Measurements from ENCODE around the gene TENM4.

The TENM4 gene

DNA sequence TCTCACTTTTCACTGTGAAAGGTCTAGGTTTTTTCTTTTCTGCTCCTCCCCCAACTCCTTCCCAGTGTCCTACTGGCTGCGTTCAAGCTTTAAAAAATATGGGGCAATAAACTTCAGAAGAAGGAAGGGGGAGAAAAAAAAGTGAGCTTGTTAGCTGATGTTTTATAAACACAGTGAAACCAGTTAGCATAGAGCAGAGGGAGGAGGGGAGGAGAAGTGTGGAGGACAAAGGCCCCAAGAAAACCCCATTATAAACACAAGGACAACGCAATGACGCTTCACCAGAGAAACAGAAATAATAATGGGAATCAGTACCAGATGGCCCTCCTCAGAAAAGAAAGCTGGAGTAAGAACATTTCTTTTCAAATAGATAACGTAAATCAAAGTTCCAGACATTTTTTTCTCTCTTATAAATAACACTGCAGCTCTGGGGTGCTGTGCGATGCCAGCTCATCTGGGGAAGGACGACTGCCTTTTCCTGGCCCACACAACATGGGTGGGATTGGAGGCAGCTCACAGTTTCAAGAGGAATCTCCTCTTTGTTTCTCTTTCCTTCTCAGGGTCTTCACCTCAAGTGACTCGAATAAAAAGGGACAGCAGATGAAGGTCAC is 630.8 kb downstream of the TENM4 start:
- no peak for DNase-seq (ENCODE audit: low spot score)

DNA sequence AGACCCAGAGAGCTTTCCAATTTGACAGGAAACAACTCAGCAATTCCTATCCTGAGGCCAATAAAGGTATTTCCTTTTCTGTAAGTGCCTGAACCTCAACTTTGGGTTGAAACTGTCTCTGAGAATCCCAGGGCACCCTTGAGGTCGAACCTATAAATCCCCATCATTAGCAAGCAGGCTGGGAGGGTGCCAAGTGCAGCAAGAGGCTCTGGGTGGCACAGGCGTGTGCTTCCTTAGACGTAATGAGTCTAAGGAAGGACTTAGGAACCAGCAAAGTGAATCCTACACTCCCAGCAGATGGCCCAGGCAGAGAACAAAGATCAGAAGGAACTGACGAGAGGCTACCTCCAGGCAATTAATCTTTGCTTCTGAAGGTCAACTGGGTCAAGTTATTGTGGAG is 631.9 kb downstream of the TENM4 start:
- no peak for DNase-seq (ENCODE audit: low spot score)

DNA sequence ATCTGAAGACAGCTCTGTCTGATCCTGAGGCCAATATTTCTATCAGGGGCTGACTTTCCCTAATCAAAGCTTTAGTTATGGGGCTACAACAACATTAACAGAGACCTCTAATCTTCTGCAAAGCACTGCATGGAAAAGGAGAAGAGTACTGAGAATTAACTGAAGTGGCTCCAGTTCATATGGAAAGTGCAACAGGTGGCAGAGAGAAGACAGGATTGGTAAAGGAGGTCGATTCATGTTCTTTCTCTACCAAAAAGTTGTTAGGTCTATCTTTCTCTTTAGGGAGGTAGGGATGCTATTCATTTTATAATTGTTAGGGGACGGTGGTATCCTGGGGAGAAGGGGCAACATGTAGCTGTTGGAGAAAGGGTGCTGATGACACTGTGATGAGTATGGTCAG is 633.5 kb downstream of the TENM4 start:
- DNase-seq (ENCODE audit: low spot score): no peak

DNA sequence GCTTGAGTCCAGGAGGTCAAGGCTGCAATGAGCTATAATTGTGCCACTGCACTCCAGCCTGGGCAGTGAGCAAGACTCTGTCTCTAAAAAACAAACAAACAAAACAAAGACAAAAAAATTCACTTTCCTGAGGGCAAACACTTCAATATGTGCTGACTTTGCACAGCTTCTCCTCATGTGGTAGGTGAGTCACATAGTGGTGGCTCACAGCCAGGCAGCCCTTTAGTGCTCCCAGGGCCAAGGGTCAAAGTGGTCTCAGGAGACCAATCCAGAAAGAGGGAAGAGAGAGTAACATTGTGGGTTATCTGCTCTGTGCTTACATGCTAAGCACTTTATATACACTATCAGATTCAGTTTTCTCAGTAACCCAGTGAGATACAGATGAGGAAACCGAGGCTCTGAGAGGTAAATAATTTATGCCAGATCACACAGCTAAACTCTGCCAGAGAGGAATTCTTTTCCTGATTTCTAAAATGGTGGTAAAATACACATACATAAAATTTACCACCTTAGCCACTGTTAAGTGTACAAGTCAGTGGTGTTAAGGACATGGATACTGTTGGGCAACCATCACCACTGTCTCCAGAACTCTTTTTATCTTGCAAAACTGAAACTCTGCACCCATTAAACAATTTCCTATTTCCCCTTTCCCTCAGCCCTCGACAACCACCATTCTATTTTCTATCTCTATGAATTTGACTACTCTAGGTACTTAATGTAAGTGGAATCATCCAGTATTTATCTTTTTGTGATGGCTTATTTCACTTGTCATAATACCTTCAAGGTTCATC is 634.4 kb downstream of the TENM4 start:
- DNase-seq (ENCODE audit: low spot score): no peak

DNA sequence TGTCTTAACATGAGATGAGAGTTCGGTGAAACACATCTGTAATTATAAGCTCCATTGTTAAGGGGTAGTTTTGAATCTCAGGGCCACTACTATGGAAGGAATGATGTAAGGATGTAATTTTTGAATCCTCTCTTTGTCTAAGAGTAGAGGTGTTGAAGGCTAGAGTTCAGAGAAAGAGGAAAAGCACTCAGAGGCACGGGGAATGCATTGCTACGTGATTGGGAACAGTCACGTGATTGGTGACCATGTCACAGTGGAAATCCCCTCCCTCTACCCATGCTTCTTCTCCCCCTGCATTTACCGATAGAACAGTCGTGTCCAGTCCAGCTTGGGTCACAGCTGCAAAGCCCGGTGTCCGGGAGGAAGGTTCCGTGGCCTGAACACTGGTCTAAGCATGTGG is 635.8 kb downstream of the TENM4 start:
- DNase-seq (ENCODE audit: low spot score): no peak

DNA sequence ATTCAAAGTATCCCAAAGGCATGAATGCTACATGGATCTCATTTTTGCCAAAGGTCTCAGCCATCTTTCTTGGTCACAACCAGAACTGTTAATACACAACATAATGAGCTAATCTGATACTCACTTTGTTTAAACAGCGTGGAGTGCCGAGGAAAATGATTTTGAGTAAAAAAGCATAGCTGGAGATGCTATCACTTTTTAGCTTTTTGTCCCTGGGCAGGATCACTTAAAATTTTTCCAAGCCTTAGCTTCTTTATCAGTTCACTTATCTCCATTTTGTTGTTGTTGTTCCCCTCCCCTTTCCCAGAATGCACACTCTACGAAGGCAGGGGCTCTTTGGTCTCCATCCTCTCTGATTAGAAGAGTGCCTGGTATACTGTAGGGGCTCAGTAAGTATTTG is 636.8 kb downstream of the TENM4 start:
- DNase-seq (ENCODE audit: low spot score): no peak

DNA sequence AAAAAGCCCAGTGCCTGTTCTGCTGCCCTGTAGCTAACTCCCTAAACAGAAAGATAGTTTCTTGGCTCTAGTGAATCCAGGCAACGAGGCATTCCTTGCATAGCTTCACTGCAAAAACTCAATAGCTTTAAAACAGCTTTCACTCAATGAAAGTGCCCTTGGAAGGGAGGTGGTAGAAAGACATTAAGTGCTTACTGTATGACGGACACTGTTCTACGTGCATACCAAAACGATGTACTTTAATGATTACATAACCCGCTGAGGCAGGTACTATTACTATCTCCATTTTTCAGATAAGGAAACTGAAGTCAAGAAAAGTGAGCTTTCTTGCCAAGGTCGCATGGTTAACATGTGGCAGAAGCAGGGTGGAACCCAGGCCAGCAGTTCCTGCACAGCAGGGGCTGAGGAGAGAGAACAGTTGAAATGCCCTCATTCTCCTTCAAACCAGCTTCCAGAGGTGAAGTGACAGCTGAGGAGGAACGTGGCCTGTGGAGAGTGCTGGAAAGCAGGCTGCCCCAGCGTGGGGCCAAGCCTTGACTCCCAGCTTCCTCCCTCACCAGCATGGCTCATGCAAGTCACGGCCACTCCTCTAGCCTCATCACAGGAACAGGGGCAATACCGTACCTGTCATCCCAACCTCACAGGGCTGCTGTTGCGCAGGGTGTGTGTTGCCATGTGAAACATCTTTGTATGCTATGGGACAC is 638.6 kb downstream of the TENM4 start:
- DNase-seq (ENCODE audit: low spot score): no peak

DNA sequence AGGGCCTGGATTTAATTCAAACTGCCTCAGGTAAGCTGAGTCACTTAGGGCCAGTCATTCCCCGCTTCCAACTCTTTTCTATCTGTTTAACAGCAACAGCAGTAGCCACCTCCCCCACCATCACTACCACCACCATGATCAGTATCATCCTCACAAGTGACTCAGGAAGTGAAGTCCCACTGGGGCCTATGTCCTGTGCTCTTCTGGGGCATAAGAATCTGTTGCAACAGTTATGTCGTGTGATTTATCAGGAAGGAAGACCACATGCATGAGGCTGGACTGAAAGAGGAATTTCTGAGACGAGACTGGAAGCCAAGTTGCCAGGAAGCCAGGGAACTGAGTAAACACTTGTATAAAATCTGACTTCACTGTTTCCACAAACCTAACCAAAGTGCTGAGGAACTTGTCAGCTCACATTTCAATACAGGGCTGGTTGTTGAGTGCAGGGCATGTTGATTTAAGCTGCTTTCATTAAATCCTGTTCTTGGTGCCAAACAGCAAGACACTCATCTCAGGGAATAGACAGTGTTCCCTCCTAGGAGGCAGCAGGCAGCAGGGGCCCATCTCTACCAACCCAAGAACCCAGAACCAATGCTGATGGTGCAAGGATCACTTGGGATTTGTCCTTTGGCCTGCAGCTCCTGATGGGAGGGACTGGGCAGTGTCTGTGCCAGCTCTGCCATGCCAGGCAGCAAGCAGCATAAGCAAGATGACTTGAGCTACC is 639.5 kb downstream of the TENM4 start:
- DNase-seq (ENCODE audit: low spot score): no peak

DNA sequence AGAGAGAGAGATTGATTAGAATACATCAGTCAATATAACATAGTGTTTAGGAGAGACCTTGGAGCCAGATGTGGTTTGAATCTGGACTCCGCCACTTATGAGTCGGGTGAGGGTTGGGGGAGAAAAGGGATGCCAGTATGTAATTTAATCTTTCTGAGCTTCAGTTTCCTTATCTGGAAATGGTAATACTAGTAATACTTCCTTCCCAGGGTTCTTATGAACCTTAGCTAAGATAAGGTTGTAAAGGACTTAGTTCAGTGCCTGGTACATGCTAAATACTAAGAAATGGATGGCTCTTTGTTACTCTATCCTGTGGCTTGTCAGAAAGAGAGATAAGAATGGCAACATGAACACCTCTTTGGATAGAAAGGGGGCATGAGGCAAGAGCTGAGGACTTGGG is 640.1 kb downstream of the TENM4 start:
- no peak for DNase-seq (ENCODE audit: low spot score)

DNA sequence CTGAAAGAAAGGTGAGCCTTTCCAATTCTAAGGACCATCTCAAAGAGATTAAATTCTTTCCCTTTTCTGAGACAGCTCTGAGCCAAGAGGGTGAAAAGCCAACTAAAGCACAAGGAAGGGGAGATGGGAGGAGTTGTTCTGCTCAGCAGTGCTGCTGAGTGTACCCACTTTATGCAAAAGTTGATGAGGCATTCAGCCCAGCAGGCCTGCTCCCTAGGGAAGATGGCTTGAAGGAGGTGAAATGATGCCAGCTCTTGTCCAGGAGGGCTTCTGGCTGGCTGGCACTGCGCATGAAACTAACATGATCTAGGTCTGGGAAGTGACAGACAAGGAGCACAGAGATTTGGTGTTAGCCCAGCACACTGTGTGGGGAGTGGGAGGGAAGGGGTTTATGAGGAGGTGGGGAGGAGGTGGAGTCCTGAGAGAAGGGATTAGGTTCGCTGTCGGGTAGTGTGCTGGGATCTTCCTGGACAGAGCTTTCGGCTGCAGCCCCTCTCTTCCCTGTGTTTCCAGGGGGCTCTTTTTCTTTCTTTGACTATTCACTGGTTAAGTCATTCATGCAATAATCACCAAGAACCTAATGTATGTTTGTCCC is 640.6 kb downstream of the TENM4 start:
- DNase-seq (ENCODE audit: low spot score): no peak

DNA sequence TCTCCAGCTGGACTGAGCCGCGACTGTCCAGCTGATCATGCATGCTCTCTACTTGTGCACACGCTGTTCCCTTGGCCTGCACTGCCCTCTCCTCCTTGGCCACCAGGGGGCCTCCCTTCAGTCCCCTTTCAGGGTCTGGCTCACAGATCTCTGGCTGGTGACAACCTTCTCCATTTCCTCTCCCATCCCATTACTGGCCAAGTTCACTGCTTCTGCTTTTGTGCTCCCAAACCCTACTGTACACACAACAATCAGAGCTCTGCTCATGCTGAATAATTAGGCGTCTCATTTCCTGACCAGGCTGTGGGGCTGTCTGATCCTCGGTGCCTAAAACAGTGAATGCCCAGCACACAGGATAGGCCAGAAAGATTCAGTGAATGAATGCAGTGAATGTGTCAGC is 642.2 kb downstream of the TENM4 start:
- DNase-seq (ENCODE audit: low spot score): no peak

DNA sequence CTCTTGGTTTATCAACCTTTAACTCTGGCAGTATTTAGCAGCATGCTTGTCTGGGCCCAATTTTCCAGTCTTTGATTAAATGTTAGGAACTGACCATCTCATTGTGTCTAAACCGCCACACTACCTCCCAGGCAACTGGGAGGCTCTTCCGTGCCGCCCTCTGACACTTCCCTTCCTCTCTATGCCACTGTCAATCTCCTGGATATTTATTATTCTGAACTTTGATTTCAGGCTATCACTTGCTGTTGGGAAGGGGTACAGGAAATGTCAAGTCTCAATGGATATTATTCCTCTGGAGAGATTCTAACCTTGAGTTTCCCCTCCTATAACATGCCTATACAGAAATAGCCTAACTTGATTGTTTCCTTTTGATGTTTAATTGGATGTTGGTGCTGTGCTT is 643.3 kb downstream of the TENM4 start:
- no peak for DNase-seq (ENCODE audit: low spot score)

DNA sequence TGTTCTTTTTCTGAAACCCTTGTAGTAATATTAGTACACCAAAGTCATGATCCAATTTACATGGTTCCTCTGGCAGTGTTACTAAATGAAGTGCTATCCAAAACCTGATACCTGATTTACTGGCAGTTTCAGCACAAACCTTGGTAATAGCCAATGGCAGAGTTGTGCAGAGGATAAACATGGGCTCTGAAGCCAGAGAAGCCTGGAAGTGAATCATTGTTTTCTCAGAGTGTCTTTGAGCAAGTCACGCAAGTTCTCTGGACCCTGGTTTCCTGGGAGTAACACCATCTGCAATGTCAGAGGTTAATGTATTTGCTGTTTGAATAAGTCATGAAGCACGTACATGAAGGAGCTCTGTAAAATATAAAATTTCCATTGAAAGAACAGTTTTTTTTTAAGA is 643.9 kb downstream of the TENM4 start:
- no peak for DNase-seq (ENCODE audit: low spot score)

DNA sequence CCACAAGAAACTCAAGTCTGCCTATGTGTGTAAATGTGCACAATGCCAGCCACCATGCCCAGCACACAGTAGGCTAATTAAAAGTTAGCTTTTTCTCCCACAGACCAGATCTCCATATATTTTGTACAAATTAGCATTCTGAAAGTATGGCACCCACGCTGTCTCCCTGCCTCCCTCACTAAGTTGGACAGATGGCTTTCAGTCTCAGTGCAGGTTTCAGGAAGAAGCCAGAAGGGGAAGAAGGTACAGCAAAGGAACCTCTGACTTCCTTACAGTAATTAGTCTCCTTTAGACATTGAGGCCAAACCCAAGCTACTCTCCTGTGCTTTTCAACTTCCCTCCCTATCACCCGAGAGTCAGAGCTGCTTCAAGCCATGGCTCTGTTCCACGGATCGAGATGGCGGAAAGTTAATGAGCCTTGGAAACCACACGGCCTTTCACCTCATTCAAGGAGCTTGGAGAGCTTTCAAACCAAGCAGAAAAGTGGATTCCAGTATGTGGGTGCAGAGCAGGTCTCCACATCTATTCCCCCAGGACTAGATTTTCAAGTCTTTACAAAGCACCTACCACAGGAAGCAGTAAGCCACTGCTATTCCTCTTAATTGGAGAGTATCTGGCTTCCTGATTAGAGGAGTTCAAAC is 645.1 kb downstream of the TENM4 start:
- DNase-seq (ENCODE audit: low spot score): no peak

DNA sequence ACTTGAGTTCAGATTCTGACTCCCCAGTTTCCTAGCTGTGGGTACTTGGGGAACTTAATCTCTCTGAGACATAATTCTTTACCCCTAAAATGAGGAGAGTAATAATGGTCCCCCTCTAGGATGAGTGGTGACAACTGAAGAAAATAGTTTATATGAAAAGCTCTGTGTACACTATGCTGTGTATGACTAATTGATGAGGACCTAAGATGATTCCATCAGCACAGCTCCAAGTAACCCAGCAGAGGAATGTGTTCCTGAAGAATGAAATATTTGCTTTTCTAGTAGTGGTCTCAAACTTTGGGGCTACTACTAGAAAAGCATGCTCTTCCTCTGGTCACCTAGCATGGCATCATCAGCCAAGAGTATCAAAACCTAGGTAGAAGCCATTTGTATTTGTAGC is 648.9 kb downstream of the TENM4 start:
- no peak for DNase-seq (ENCODE audit: low spot score)

DNA sequence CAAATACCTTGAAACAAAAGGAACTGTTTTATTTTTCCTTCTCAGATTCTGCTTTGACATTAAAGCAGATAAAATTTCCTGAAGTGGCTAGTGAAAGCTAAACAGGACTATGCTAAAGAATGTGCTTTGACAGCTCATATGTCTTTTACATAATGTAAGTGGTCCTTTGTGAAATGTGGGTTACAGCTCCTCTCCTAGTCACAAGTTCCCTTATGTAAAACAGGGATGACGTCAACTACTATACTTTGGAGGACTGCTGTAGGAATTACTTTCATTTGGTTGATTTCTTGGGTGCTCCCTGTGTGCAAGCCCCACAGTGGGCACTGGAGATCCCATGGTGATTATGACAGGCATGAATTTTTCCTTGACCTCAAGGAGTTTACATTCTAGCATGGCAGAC is 649.6 kb downstream of the TENM4 start:
- DNase-seq (ENCODE audit: low spot score): no peak

DNA sequence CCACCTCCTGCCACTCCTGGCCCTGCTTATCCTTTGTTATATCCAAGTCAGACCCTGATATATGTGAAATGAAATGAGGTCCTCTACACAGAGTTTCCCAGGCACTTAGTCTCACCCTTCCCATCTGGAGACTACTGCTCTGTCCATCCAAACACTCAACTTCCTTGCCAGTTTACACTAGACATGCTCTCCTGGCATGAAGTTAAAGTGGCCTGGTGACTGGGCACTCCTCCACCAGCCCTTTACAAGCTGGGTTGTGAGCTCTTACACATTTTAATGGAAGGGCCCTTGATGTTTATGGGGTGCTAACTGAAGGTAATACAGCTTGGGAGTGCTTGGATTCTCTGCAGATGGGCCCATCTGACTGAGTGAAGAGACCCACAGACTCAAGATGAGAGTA is 650.0 kb downstream of the TENM4 start:
- no peak for DNase-seq (ENCODE audit: low spot score)

DNA sequence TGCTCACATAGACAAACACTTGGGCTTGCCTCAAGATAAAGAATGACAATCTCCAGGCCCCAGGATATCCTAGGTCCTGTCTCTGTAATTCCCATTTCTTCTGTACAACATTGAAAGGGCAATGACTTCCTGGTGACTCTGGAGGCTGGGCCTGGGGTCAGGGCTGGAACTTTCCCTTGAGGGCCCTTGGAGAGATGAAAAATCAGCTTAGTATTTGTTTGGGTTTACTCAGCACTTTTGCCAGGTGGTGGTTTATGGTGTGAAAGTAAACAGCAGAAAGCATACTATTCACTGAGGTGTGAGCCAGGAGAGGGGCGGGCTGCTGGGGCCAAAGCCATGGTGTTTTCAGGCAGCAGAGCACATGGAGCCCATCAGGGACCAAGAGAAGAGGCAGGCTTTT is 651.5 kb downstream of the TENM4 start:
- no peak for DNase-seq (ENCODE audit: low spot score)

DNA sequence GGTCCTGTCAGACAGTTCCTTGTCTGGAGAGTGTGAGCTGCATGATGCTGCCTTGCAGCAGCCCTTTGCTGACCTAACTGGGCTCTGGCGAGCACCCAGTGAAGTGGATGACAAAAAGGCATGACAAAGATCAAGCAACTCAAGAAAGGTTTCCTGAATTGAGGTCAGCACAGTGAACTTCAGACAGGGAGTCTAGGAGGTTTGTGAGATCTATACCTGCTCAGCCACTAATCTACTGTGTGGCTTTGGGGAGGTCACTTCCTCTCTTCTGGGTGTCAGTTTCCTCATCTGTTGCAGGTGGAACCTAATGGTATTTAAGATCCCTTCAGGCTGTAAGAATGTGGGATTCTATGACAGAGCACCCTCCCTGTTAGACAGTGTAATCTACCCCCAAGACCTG is 652.3 kb downstream of the TENM4 start:
- no peak for DNase-seq (ENCODE audit: low spot score)

DNA sequence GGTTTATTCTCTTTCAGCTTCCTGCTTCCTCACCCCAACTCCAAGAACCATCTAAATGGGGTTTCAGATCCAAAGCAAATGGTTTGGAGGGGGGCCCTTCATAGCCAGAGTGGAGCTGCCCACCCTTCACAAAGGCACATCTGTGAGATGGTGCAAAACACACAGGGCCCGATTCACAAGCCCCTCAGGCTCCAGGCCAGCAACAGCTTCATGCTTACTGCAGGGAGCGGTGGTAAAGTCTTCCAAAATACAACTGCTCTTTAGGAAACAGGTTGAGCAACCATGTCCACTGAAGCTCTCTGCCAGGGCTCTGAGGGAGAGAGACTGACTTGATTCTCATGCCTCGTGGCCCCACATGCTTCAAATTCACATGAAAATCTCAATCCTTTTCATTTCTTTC is 653.1 kb downstream of the TENM4 start:
- no peak for DNase-seq (ENCODE audit: low spot score)

DNA sequence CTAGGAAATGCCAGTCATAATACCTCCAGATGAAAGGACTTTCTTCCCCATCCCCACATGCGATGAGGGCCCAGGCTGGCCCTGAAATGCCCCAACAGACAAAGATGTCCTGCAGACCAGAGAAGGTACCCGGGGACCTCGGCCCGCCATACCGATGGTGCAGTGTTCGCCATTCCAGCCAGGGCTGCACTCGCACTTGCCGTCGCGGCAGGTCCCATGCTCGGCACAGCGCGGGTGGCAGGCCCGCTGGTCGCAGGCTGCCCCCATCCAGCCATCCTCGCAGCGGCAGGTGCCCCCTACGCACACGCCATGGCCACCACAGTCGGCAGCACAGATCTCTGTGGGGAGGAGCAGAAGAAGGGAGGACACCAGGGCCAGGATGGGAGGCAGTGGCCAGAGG is 654.1 kb downstream of the TENM4 start:
- DNase-seq (ENCODE audit: low spot score): no peak

DNA sequence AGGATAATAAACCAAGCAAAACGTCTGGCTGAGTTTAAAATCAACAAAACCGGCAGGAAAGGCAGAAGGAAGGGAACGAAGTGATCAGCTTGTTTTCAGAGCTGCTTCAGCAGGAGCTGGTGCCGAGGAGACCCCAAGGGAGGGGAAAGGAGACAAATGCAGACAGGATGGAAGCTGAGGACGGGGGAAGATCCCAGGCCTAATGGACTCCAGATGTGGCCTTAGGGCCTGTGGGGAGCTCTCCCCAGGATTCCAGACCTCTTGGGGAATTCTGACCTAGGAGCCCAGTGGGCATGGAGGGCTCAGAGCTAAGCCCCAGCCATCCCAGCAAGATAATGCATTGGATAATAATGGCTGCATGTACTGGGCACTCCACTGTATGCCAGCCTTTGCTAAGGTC is 654.7 kb downstream of the TENM4 start:
- DNase-seq (ENCODE audit: low spot score): no peak

Measured in CD4-positive, alpha-beta T cell treated with Interleukin-2 at 100 ng/mL for 4 hours (primary cell).